ENCODE data around the gene HSD17B12. TPM values are rescaled to one million over a fixed set of nuclear protein-coding genes. Genes with fewer than 3 reads are reported as not detected.

The HSD17B12 gene
- total and polyA plus RNA-seq, 2 of the 13 experiments (the other 11 are each of a cell fraction or from before 2014, with no cell fraction given): 50.3 to 117 TPM

GRCh38 chr11:43903969-43904368 lies 223.4 kb downstream of the HSD17B12 start:
- ATAC-seq (no peak), DNase-seq (ENCODE audit: low spot score) (no peak), FAIRE-seq (no peak)
- Histone ChIP-seq H3K4me2 (ENCODE audit: low read depth, low read length) (no peak overlapping the region), H2AFZ (ENCODE audit: low read length) (no peak overlapping the region), H3K27ac (ENCODE audit: extremely low read length, insufficient read depth, low read length) (no peak overlapping the region), H3K9me3 (ENCODE audit: low read length) (no peaks in the 10 kb centered on the region), H3K9ac (ENCODE audit: insufficient read depth, low read depth, low read length) (no peak overlapping the region), H3K4me3 (replicated peaks in 1 of 3; ENCODE audit: insufficient read depth in 1 of 3, low read depth in 2 of 3, low read length in 3 of 3) (no peak overlapping the region), H4K20me1 (ENCODE audit: insufficient read depth, low read length) (no peaks in the 10 kb centered on the region), H3K36me3 (replicated peaks in 1 of 2; ENCODE audit: control insufficient read depth in 1 of 2, insufficient read depth in 2 of 2, low read length in 2 of 2) (peaks cover 8 to 34% of the 10 kb centered on the region in 2 experiments; a peak in 4 of 5 replicates), H3K4me1 (ENCODE audit: insufficient read depth, low read length) (no peaks in the 10 kb centered on the region), H3K27me3 (ENCODE audit: control insufficient read depth in 1 of 2, insufficient read depth in 2 of 2, low read length in 2 of 2) (no peaks in the 10 kb centered on the region), H3K79me2 (ENCODE audit: insufficient read depth, low read length) (no peaks in the 10 kb centered on the region)
- WGBS (ENCODE audit: low lambda C conversion rate): 97% methylated on average over 4 of the region's 4 CpGs
- BruUV-seq (replicated peaks): no TSS peak
- in situ Hi-C loops (cut with HindIII; ENCODE audit: extremely low pct_ligation_motif_present, low pct_unique_long_range_greater_than_20kb) (no loop called here), intact Hi-C loops (cut with micrococcal nuclease; ENCODE audit: unreplicated experiment) (no loop called here)
- POLR2A ChIA-PET: no interaction called here
- CTCF ChIA-PET (ENCODE audit: low intra/inter-chr PET ratio, low total read pairs): no interaction called here
- no peak for TF ChIP-seq MXD3 (CRISPR knock-in tag; IDR thresholded peaks at IDR 0.05)
- no peak for TF ChIP-seq MAFK (conservative IDR thresholded peaks at IDR 0.05 in 1 of 2, IDR thresholded peaks at IDR 0.05 in 1 of 2; ENCODE audit: low read length in 2 of 2)
- TF ChIP-seq NR1H2 (CRISPR knock-in tag; IDR thresholded peaks at IDR 0.05; ENCODE audit: borderline replicate concordance, low read depth): no peak
- no peak for TF ChIP-seq ZNF768 (CRISPR knock-in tag; IDR thresholded peaks at IDR 0.05)
- no peak for TF ChIP-seq PLRG1 (conservative IDR thresholded peaks at IDR 0.05)
- no peak for TF ChIP-seq MAFF (IDR thresholded peaks at IDR 0.05; ENCODE audit: low read depth, low read length)
- no peak for TF ChIP-seq MBNL3 (CRISPR knock-in tag; conservative IDR thresholded peaks at IDR 0.05)
- TF ChIP-seq ZNF576 (CRISPR knock-in tag; IDR thresholded peaks at IDR 0.05): no peak
- no peak for TF ChIP-seq ZNF253 (CRISPR knock-in tag; IDR thresholded peaks at IDR 0.05; ENCODE audit: borderline replicate concordance)
- TF ChIP-seq FOXA1 (IDR thresholded peaks at IDR 0.05): no peak
- no peak for TF ChIP-seq FOXA1 (CRISPR knock-in tag; IDR thresholded peaks at IDR 0.05)
- TF ChIP-seq FOXJ3 (CRISPR knock-in tag; IDR thresholded peaks at IDR 0.05; ENCODE audit: borderline replicate concordance): no peak
- no peak for TF ChIP-seq ZNF34 (CRISPR knock-in tag; IDR thresholded peaks at IDR 0.05; ENCODE audit: borderline replicate concordance)
- TF ChIP-seq ZNF33A (CRISPR knock-in tag; IDR thresholded peaks at IDR 0.05; ENCODE audit: borderline replicate concordance): no peak
- no peak for TF ChIP-seq ZNF616 (CRISPR knock-in tag; IDR thresholded peaks at IDR 0.05; ENCODE audit: low read depth)
- TF ChIP-seq PHB2 (IDR thresholded peaks at IDR 0.05; ENCODE audit: partially characterized antibody): no peak
- TF ChIP-seq NR2F6 (IDR thresholded peaks at IDR 0.05): no peak
- no peak for TF ChIP-seq NR2F6 (CRISPR knock-in tag; IDR thresholded peaks at IDR 0.05)
- TF ChIP-seq PCBP1 (IDR thresholded peaks at IDR 0.05; ENCODE audit: borderline replicate concordance, low read depth, low read length): no peak
- no peak for TF ChIP-seq ZC3H13 (CRISPR knock-in tag; IDR thresholded peaks at IDR 0.05)
- TF ChIP-seq TCF12 (IDR thresholded peaks at IDR 0.05): no peak
- TF ChIP-seq TCF12 (CRISPR knock-in tag; IDR thresholded peaks at IDR 0.05): no peak
